ENCODE data around the gene ADNP.
A peak's percentile ranks its signal among the peaks of the same experiment; 100 is the strongest.

ADNP gene

DNA sequence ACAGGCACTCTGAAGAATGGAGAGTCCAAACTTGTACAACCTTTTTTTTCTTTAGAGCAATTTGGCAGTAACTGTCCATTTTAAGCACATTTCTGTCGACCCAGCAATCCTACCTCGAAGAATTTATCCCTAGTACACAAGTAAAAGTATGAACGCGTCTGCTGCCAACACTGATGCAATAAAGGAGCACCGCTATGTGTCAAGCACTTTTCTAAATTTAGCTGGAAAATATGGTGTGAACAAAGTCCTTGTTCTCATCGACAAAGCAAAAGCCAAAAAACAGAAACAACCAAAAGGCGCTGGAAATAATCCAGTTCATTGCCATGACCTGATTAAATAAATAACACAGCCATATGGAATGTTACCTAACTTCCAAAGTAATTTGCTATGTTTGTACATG lies 26.0 kb upstream of the ADNP start:
- no CpG with 5 or more reads among the region's 7 CpGs for WGBS (ENCODE audit: extremely low coverage, insufficient coverage, insufficient read length)
- Histone ChIP-seq H2BK5ac (ENCODE audit: low read depth, low read length, poor library complexity) (no peak overlapping the region), H3K4me1 (ENCODE audit: control insufficient read depth in 1 of 2, insufficient read depth in 2 of 2, low read length in 2 of 2) (peaks cover 10 to 11% of the 10 kb centered on the region in 2 experiments)

DNA sequence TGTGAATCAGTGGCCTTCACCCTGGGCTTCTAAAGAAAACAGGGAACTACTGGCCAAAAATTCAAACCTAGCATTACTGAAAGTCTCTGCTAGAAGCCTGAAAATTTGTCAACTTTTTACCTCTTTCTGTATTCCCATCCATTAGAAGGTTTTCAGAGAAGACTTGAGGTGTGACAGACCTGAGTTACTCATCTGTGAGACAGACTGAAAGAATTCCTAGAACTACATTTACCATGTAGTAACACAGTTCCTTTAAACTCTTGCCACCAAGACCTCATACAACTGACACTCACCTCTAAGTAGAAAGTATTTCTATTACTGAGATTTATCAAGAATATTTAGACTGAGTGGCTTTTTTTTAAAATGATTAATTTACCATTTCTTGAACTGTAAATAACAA lies 22.6 kb upstream of the ADNP start:
- no peak overlapping the region for H4K12ac ChIP-seq (ENCODE audit: low read depth, low read length)
- peaks cover 7 to 10% of the 10 kb centered on the region in 2 experiments for H3K36me3 ChIP-seq (ENCODE audit: control insufficient read depth in 1 of 2, insufficient read depth in 2 of 2, low read length in 2 of 2)
- H2AFZ ChIP-seq (ENCODE audit: insufficient read depth, low read length, poor library complexity): no peak overlapping the region
- no peaks in the 10 kb centered on the region for H3K27me3 ChIP-seq (ENCODE audit: insufficient read depth, low read length)
- no peak overlapping the region for H3K27ac ChIP-seq (ENCODE audit: low read depth, low read length)
- H3K4me3 ChIP-seq (ENCODE audit: low read depth, low read length): no peak overlapping the region
- H3K18ac ChIP-seq (ENCODE audit: low read length): no peak overlapping the region
- H2BK5ac ChIP-seq (ENCODE audit: low read depth, low read length, poor library complexity): no peak overlapping the region
- H3K79me1 ChIP-seq (ENCODE audit: low read length): peaks cover 5% of the 10 kb centered on the region
- DNase-seq: peak in 1 of 2 donors; percentile 9
- peaks cover 0 to 2% of the 10 kb centered on the region in 2 experiments for H3K4me1 ChIP-seq (ENCODE audit: control insufficient read depth in 1 of 2, insufficient read depth in 2 of 2, low read length in 2 of 2)
- H3K4me2 ChIP-seq (ENCODE audit: low read length): no peak overlapping the region
- no peak overlapping the region for H3K9ac ChIP-seq (ENCODE audit: low read length)
- no peak overlapping the region for H2BK12ac ChIP-seq (ENCODE audit: low read length)
- no peak overlapping the region for H3K14ac ChIP-seq (ENCODE audit: low read length)
- H4K8ac ChIP-seq (ENCODE audit: low read depth, low read length): no peak overlapping the region
- H2AK5ac ChIP-seq (ENCODE audit: low read length): no peak overlapping the region
- no peak overlapping the region for H3K23ac ChIP-seq (ENCODE audit: low read length)
- H2BK120ac ChIP-seq (ENCODE audit: insufficient read depth, low read length, poor library complexity): no peak overlapping the region
- H4K91ac ChIP-seq (ENCODE audit: low read depth, low read length): no peak overlapping the region
- peaks cover 9% of the 10 kb centered on the region for H3K79me2 ChIP-seq (ENCODE audit: control insufficient read depth, insufficient read depth, low read length, poor library complexity)
- H3K9me3 ChIP-seq (ENCODE audit: insufficient read depth, low read depth, low read length): no peaks in the 10 kb centered on the region
- H3K4ac ChIP-seq (ENCODE audit: low read depth, low read length): no peak overlapping the region

More for the DNA sequence above, 26.0 kb upstream of the ADNP start:
- DNase-seq: peak in 1 of 2 donors; percentile 26
- H4K8ac ChIP-seq (ENCODE audit: low read depth, low read length): no peak overlapping the region
- H3K18ac ChIP-seq (ENCODE audit: low read length): no peak overlapping the region
- no peak overlapping the region for H2BK120ac ChIP-seq (ENCODE audit: insufficient read depth, low read length, poor library complexity)
- H3K14ac ChIP-seq (ENCODE audit: low read length): no peak overlapping the region
- H3K4me2 ChIP-seq (ENCODE audit: low read length): peak overlapping the region; percentile 98
- no peak overlapping the region for H3K4me3 ChIP-seq (ENCODE audit: low read depth, low read length)
- H3K79me2 ChIP-seq (ENCODE audit: control insufficient read depth, insufficient read depth, low read length, poor library complexity): peaks cover 11% of the 10 kb centered on the region
- no peak overlapping the region for H2AFZ ChIP-seq (ENCODE audit: insufficient read depth, low read length, poor library complexity)
- no peaks in the 10 kb centered on the region for H3K36me3 ChIP-seq (ENCODE audit: control insufficient read depth in 1 of 2, insufficient read depth in 2 of 2, low read length in 2 of 2)
- H4K12ac ChIP-seq (ENCODE audit: low read depth, low read length): no peak overlapping the region
- H3K27ac ChIP-seq (ENCODE audit: low read depth, low read length): no peak overlapping the region
- no peaks in the 10 kb centered on the region for H3K9me3 ChIP-seq (ENCODE audit: insufficient read depth, low read depth, low read length)
- no peak overlapping the region for H3K23ac ChIP-seq (ENCODE audit: low read length)
- H4K91ac ChIP-seq (ENCODE audit: low read depth, low read length): no peak overlapping the region
- H2AK5ac ChIP-seq (ENCODE audit: low read length): no peak overlapping the region
- H2BK12ac ChIP-seq (ENCODE audit: low read length): no peak overlapping the region
- no peaks in the 10 kb centered on the region for H3K27me3 ChIP-seq (ENCODE audit: insufficient read depth, low read length)
- H3K79me1 ChIP-seq (ENCODE audit: low read length): peaks cover 6% of the 10 kb centered on the region
- no peak overlapping the region for H3K9ac ChIP-seq (ENCODE audit: low read length)
- H3K4ac ChIP-seq (ENCODE audit: low read depth, low read length): peak overlapping the region; percentile 81

DNA sequence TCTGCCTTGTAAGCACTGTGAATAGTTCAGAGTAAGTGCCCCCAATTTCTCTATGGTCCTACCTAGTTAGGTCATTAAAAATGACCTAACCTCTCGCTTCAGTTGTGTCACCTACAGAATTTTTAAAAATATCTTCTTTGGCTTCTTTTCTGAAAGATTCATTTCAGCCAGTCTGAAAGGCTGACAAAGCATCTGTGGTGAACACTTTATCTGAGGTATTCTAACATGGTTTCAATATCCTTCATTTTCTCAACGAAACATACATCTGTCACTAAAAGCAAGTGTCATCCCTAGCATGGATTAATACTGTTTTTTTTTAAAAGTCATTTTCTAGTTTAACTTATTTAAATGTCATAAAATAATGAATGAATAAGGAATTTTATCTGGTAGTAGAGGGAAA lies 22.0 kb upstream of the ADNP start:
- H2AK5ac ChIP-seq (ENCODE audit: low read length): no peak overlapping the region
- H3K9me3 ChIP-seq (ENCODE audit: insufficient read depth, low read depth, low read length): no peaks in the 10 kb centered on the region
- no peak overlapping the region for H3K4me3 ChIP-seq (ENCODE audit: low read depth, low read length)
- H3K79me2 ChIP-seq (ENCODE audit: control insufficient read depth, insufficient read depth, low read length, poor library complexity): peaks cover 8% of the 10 kb centered on the region
- H3K36me3 ChIP-seq (ENCODE audit: control insufficient read depth in 1 of 2, insufficient read depth in 2 of 2, low read length in 2 of 2): peaks cover 7 to 13% of the 10 kb centered on the region in 2 experiments
- H2BK5ac ChIP-seq (ENCODE audit: low read depth, low read length, poor library complexity): no peak overlapping the region
- H3K4me1 ChIP-seq (ENCODE audit: control insufficient read depth in 1 of 2, insufficient read depth in 2 of 2, low read length in 2 of 2): peaks cover 0 to 2% of the 10 kb centered on the region in 2 experiments
- no peak overlapping the region for H3K4ac ChIP-seq (ENCODE audit: low read depth, low read length)
- H4K8ac ChIP-seq (ENCODE audit: low read depth, low read length): no peak overlapping the region
- H3K27ac ChIP-seq (ENCODE audit: low read depth, low read length): no peak overlapping the region
- H2BK120ac ChIP-seq (ENCODE audit: insufficient read depth, low read length, poor library complexity): no peak overlapping the region
- H4K91ac ChIP-seq (ENCODE audit: low read depth, low read length): no peak overlapping the region
- H3K4me2 ChIP-seq (ENCODE audit: low read length): no peak overlapping the region
- no peak overlapping the region for H3K9ac ChIP-seq (ENCODE audit: low read length)
- no peak overlapping the region for H2BK12ac ChIP-seq (ENCODE audit: low read length)
- H3K27me3 ChIP-seq (ENCODE audit: insufficient read depth, low read length): no peaks in the 10 kb centered on the region
- no peak overlapping the region for H3K14ac ChIP-seq (ENCODE audit: low read length)
- no peak overlapping the region for H2AFZ ChIP-seq (ENCODE audit: insufficient read depth, low read length, poor library complexity)
- WGBS (ENCODE audit: extremely low coverage, insufficient coverage, insufficient read length): no CpG with 5 or more reads among the region's 2 CpGs
- peaks cover 3% of the 10 kb centered on the region for H3K79me1 ChIP-seq (ENCODE audit: low read length)
- H4K12ac ChIP-seq (ENCODE audit: low read depth, low read length): no peak overlapping the region
- no peak overlapping the region for H3K23ac ChIP-seq (ENCODE audit: low read length)
- H3K18ac ChIP-seq (ENCODE audit: low read length): no peak overlapping the region
- no peak for DNase-seq

DNA sequence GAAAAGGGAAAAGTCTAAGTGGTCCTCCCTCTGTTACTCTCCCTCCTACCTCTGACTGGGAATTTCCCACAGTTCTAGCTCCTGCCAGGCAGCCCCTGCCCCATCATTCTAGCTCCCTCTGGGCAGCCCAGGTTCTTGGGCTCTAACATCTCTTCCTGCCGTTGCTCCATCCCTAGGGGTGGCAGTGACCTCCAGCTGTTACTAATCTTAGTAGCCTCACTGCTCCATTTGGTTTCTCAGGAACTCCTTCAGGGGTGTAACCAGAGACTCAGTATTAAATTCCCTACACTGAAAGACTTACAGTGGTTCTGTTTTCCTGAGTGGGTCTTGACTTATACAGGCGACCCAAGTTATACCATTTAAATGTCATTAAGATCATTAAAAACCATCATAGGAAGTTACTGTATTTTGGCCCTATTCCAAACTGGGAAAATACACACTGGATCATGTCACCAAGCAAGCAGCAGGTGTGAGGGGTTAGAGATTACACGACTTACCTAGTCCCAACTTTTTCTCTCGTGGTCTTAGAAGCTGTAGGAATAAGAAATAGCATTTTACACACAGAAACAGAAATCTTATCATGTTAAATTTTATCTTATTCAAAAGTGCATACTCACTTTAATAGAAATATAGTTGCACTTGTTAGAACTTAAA lies 17.0 kb upstream of the ADNP start:
- Histone ChIP-seq H3K4me3 (ENCODE audit: low read depth, low read length) (no peak overlapping the region), H3K27ac (ENCODE audit: low read depth, low read length) (no peak overlapping the region), H4K8ac (ENCODE audit: low read depth, low read length) (no peak overlapping the region), H3K18ac (ENCODE audit: low read length) (peak overlapping the region; percentile 11), H3K14ac (ENCODE audit: low read length) (no peak overlapping the region), H3K4me1 (ENCODE audit: control insufficient read depth in 1 of 2, insufficient read depth in 2 of 2, low read length in 2 of 2) (no peaks in the 10 kb centered on the region), H3K9ac (ENCODE audit: low read length) (no peak overlapping the region), H2BK5ac (ENCODE audit: low read depth, low read length, poor library complexity) (no peak overlapping the region), H2AK5ac (ENCODE audit: low read length) (no peak overlapping the region), H3K79me1 (ENCODE audit: low read length) (no peaks in the 10 kb centered on the region), H3K79me2 (ENCODE audit: control insufficient read depth, insufficient read depth, low read length, poor library complexity) (no peaks in the 10 kb centered on the region), H3K4ac (ENCODE audit: low read depth, low read length) (no peak overlapping the region), H4K91ac (ENCODE audit: low read depth, low read length) (no peak overlapping the region), H3K27me3 (ENCODE audit: insufficient read depth, low read length) (no peaks in the 10 kb centered on the region), H2BK120ac (ENCODE audit: insufficient read depth, low read length, poor library complexity) (no peak overlapping the region), H4K12ac (ENCODE audit: low read depth, low read length) (no peak overlapping the region), H3K36me3 (ENCODE audit: control insufficient read depth in 1 of 2, insufficient read depth in 2 of 2, low read length in 2 of 2) (peaks cover 31 to 40% of the 10 kb centered on the region in 2 experiments), H3K4me2 (ENCODE audit: low read length) (no peak overlapping the region), H2BK12ac (ENCODE audit: low read length) (no peak overlapping the region), H3K9me3 (ENCODE audit: insufficient read depth, low read depth, low read length) (no peaks in the 10 kb centered on the region), H2AFZ (ENCODE audit: insufficient read depth, low read length, poor library complexity) (no peak overlapping the region), H3K23ac (ENCODE audit: low read length) (no peak overlapping the region)
- no peak for DNase-seq
- no CpG with 5 or more reads among the region's 4 CpGs for WGBS (ENCODE audit: extremely low coverage, insufficient coverage, insufficient read length)

All from trophoblast cell (in vitro differentiated cells and primary cell).